HepG2 (cell line): ENCODE data around the gene CDYL2.

ENCODE experiments used
- JUND ChIP-seq: sonication (generic); formaldehyde crosslinking; IDR thresholded peaks from 2 replicates; pipeline ENCODE4 v1.8.0; 2022; ENCODE audit warnings: mild to moderate bottlenecking, missing genetic modification reagents
- NFATC3 ChIP-seq: sonication (generic); formaldehyde crosslinking; IDR thresholded peaks from 2 replicates; pipeline ENCODE4 v1.5.1; 2020; ENCODE audit warnings: mild to moderate bottlenecking, missing genetic modification reagents
- TF ChIP-seq, protein P1 (sequence below): sonication (generic); formaldehyde crosslinking; IDR thresholded peaks from 2 replicates; pipeline ENCODE4 v1.4.0; 2020; ENCODE audit warnings: missing genetic modification reagents

GRCh38 chr16:80775450-80775849 is 28.9 kb downstream of the CDYL2 start:
- TF ChIP-seq, protein P1, sequence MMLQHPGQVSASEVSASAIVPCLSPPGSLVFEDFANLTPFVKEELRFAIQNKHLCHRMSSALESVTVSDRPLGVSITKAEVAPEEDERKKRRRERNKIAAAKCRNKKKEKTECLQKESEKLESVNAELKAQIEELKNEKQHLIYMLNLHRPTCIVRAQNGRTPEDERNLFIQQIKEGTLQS (CRISPR knock-in tag) = no peak
- TF ChIP-seq NFATC3 (CRISPR knock-in tag) = no peak
- TF ChIP-seq JUND = no peak
